ENCODE measurements around the gene ATP5ME. TPM values are rescaled to one million over a fixed set of nuclear protein-coding genes. Genes with fewer than 3 reads are reported as not detected.
A peak's percentile ranks its signal among the peaks of the same experiment; 100 is the strongest.

The ATP5ME gene
- total RNA-seq, 1 donor: 60.8 TPM

DNA sequence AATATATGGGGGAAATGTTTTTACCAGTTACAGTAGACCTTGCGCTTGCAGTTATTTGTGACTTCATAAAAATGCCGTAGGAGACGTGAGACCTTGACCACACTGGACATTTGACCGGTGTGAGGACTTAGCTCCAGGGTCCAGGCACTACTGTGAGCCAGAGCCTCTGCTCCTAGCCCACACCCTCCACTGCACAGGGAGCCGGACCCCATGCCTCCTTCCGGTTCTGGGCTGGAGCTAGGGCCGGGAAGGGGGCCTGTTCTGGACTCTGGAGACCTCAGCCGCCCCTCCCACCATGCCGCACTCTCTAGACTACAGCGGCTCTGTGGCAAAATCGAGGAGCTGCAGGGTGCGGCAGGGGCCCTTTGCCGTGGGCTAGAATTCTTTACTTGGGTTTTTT lies 36.8 kb upstream of the ATP5ME start:
- Histone ChIP-seq H3K27ac (ENCODE audit: low read depth, low read length) (no peak overlapping the region), H3K9me3 (ENCODE audit: low read depth, low read length) (no peaks in the 10 kb centered on the region), H3K36me3 (ENCODE audit: insufficient read depth, low read length) (peaks cover 5% of the 10 kb centered on the region), H3K27me3 (ENCODE audit: insufficient read depth, low read length) (no peaks in the 10 kb centered on the region), H3K4me1 (ENCODE audit: insufficient read depth, low read length) (peaks cover 10% of the 10 kb centered on the region), H3K4me3 (ENCODE audit: insufficient read depth, low read length) (no peak overlapping the region), H3K4me2 (ENCODE audit: insufficient read depth, low read length) (no peak overlapping the region), H3K79me2 (ENCODE audit: insufficient read depth, low read length) (peaks cover 85% of the 10 kb centered on the region), H4K20me1 (ENCODE audit: insufficient read depth, low read length) (peaks cover 63% of the 10 kb centered on the region), H2AFZ (ENCODE audit: low read length) (no peak overlapping the region)
- no peak for DNase-seq (ENCODE audit: insufficient read length, low spot score, missing footprints)
- TF ChIP-seq, protein P1, sequence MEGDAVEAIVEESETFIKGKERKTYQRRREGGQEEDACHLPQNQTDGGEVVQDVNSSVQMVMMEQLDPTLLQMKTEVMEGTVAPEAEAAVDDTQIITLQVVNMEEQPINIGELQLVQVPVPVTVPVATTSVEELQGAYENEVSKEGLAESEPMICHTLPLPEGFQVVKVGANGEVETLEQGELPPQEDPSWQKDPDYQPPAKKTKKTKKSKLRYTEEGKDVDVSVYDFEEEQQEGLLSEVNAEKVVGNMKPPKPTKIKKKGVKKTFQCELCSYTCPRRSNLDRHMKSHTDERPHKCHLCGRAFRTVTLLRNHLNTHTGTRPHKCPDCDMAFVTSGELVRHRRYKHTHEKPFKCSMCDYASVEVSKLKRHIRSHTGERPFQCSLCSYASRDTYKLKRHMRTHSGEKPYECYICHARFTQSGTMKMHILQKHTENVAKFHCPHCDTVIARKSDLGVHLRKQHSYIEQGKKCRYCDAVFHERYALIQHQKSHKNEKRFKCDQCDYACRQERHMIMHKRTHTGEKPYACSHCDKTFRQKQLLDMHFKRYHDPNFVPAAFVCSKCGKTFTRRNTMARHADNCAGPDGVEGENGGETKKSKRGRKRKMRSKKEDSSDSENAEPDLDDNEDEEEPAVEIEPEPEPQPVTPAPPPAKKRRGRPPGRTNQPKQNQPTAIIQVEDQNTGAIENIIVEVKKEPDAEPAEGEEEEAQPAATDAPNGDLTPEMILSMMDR (IDR thresholded peaks at IDR 0.05; ENCODE audit: extremely low read depth, low read depth, low read length): no peak

DNA sequence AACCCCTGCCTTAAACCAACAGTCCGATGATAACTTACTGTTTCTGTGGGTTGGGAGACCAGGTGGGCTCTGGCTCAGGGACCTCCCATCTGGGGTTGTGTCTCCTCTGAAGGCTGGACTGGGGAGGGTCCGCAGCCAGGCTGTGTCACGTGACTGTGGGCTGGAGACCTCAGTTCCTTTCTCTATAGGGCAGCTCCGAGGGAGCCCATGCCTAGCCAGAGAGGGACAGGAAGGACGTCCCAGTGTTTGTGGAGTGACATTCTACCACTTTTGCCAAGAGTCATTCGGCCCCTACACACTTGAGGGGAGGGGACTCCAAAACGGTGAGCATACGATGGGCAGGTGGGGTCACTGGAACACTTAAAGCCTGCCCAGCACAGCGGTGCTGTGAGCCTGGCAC lies 36.0 kb upstream of the ATP5ME start:
- no peaks in the 10 kb centered on the region for H3K9me3 ChIP-seq (ENCODE audit: low read depth, low read length)
- DNase-seq (ENCODE audit: insufficient read length, low spot score, missing footprints): no peak
- H3K4me2 ChIP-seq (ENCODE audit: insufficient read depth, low read length): no peak overlapping the region
- no peak overlapping the region for H2AFZ ChIP-seq (ENCODE audit: low read length)
- peaks cover 5% of the 10 kb centered on the region for H3K36me3 ChIP-seq (ENCODE audit: insufficient read depth, low read length)
- H4K20me1 ChIP-seq (ENCODE audit: insufficient read depth, low read length): peaks cover 61% of the 10 kb centered on the region
- no peak overlapping the region for H3K27ac ChIP-seq (ENCODE audit: low read depth, low read length)
- peaks cover 86% of the 10 kb centered on the region for H3K79me2 ChIP-seq (ENCODE audit: insufficient read depth, low read length)
- TF ChIP-seq, protein P1 (IDR thresholded peaks at IDR 0.05; ENCODE audit: extremely low read depth, low read depth, low read length): no peak
- no peak overlapping the region for H3K4me3 ChIP-seq (ENCODE audit: insufficient read depth, low read length)
- H3K27me3 ChIP-seq (ENCODE audit: insufficient read depth, low read length): no peaks in the 10 kb centered on the region
- H3K4me1 ChIP-seq (ENCODE audit: insufficient read depth, low read length): peaks cover 12% of the 10 kb centered on the region

DNA sequence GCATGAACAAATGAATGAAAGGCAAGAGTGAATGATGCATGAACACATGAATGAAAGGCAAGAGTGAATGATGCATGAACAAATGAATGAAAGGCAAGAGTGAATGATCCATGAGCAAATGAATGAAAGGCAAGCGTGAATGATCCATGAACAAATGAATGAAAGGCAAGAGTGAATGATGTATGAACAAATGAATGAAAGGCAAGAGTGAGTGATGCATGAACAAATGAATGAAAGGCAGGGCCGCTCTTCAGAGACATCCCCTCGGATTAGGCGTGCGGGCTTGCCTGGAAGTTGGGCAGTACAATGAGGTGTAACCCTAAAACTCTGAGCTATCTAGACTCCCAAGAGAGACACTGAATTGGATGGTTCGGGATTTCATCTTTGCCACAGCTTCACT lies 35.3 kb upstream of the ATP5ME start:
- Histone ChIP-seq H3K27ac (ENCODE audit: low read depth, low read length) (no peak overlapping the region), H3K4me2 (ENCODE audit: insufficient read depth, low read length) (no peak overlapping the region), H3K4me3 (ENCODE audit: insufficient read depth, low read length) (no peak overlapping the region), H3K79me2 (ENCODE audit: insufficient read depth, low read length) (peaks cover 78% of the 10 kb centered on the region), H3K27me3 (ENCODE audit: insufficient read depth, low read length) (no peaks in the 10 kb centered on the region), H3K9me3 (ENCODE audit: low read depth, low read length) (no peaks in the 10 kb centered on the region), H3K36me3 (ENCODE audit: insufficient read depth, low read length) (peaks cover 5% of the 10 kb centered on the region), H4K20me1 (ENCODE audit: insufficient read depth, low read length) (peaks cover 54% of the 10 kb centered on the region), H3K4me1 (ENCODE audit: insufficient read depth, low read length) (peaks cover 13% of the 10 kb centered on the region), H2AFZ (ENCODE audit: low read length) (no peak overlapping the region)
- no peak for DNase-seq (ENCODE audit: insufficient read length, low spot score, missing footprints)
- TF ChIP-seq, protein P1 (IDR thresholded peaks at IDR 0.05; ENCODE audit: extremely low read depth, low read depth, low read length): no peak

DNA sequence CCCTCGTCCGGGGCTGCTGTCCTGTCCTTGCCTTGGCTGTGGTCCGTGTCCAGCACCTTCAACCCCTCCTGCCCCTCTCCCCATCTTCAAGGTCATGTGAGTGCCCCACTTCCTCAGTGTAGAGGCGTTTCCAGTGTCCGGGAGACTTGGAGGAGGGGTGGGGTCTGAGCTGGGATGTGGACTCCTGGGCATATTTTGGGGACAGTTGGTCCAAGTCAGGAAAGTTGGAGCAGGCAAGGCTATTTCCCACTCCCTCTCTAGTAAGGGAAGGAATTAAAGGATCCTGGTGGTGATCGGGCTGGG lies 34.5 kb upstream of the ATP5ME start:
- Histone ChIP-seq H3K36me3 (ENCODE audit: insufficient read depth, low read length) (peaks cover 5% of the 10 kb centered on the region), H4K20me1 (ENCODE audit: insufficient read depth, low read length) (peaks cover 48% of the 10 kb centered on the region), H2AFZ (ENCODE audit: low read length) (no peak overlapping the region), H3K4me1 (ENCODE audit: insufficient read depth, low read length) (peaks cover 13% of the 10 kb centered on the region), H3K27ac (ENCODE audit: low read depth, low read length) (no peak overlapping the region), H3K4me3 (ENCODE audit: insufficient read depth, low read length) (no peak overlapping the region), H3K9me3 (ENCODE audit: low read depth, low read length) (no peaks in the 10 kb centered on the region), H3K27me3 (ENCODE audit: insufficient read depth, low read length) (no peaks in the 10 kb centered on the region), H3K4me2 (ENCODE audit: insufficient read depth, low read length) (peak overlapping the region; percentile 18), H3K79me2 (ENCODE audit: insufficient read depth, low read length) (peaks cover 71% of the 10 kb centered on the region)
- TF ChIP-seq, protein P1 (IDR thresholded peaks at IDR 0.05; ENCODE audit: extremely low read depth, low read depth, low read length): no peak
- DNase-seq (ENCODE audit: insufficient read length, low spot score, missing footprints): no peak
